ENCODE results near the gene FGF18. TPM values are rescaled to one million over a fixed set of nuclear protein-coding genes. Genes with fewer than 3 reads are reported as not detected.

Gene FGF18
- total RNA-seq, 1 donor from 2014 or later = 1.2 TPM

DNA sequence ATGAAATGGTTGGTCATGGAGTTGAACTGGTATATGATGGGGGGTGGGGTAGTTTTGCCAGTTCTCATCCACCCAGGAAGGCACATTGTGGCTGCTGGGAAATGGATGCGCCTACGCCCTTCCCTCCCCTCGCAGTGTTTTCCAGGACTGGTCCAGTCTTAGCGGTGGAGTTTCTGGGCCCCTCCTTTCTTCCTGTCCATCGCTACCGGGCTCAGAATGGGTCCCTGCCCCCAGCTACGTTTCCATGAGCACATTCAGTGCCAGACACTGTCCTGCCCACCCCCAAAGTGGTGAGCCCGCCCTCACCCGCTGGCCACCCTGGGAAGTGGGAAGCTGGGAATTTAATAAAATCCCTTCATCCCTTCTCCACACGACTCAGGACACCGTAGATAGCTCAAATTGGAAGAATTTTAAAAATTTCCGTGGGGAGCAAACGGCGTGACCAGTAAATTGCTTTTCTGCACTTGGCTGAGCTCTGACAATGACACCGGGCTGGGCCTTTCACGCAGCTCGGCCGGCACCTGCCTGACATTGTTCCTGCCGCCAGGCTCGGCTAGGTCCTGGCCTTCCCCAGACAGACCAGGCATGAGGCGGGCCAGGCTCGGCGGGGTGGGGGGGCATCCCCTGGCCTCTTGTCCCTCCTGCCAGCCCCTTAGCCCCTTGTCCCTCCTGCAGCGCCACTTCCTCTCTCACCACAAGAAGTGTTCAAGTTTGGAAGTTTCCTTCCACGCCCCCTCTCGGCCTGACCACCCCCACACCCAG lies 3.6 kb downstream of the FGF18 start:
- H3K27me3 Mint-ChIP-seq (ENCODE audit: low read depth, unreplicated experiment) = peaks cover 8% of the 10 kb centered on the region

DNA sequence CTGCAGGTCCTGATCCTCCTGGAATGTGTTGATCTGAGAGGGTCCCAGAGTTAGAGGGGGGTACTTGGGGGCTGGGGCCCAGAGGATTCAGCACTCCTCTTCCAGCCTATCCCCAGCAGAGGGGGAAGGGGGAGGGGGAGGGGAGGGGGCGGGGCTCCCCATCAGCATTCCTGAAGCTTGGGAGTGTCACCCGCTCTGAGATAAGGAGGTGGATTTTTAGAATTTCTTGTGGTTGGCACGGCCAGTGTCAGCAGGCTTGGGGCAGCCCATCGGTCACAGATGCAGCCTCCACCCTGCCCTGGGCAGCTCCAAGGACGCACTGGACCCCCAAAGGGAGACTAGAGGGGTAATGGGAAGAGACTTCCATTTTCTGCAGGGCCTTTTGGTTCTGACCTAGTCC lies 5.3 kb downstream of the FGF18 start:
- peaks cover 6% of the 10 kb centered on the region for H3K4me1 Mint-ChIP-seq (ENCODE audit: low read depth, unreplicated experiment)
- H3K9ac ChIP-seq (ENCODE audit: low read length) = no peak overlapping the region
- H3K4me3 Mint-ChIP-seq (ENCODE audit: unreplicated experiment) = no peak overlapping the region
- H3K9me3 Mint-ChIP-seq (ENCODE audit: unreplicated experiment) = peaks cover 2% of the 10 kb centered on the region
- peaks cover 25% of the 10 kb centered on the region for H4K20me1 ChIP-seq (ENCODE audit: insufficient read depth, low read length)
- peaks cover 11% of the 10 kb centered on the region for H3K27me3 ChIP-seq (ENCODE audit: insufficient read depth, low read length)
- FAIRE-seq = no peak
- no peaks in the 10 kb centered on the region for H3K9me3 ChIP-seq (ENCODE audit: insufficient read depth, low read depth, low read length)
- H2AFZ ChIP-seq (ENCODE audit: low read depth, low read length) = no peak overlapping the region
- H3K27me3 Mint-ChIP-seq (ENCODE audit: low read depth, unreplicated experiment) = peaks cover 20% of the 10 kb centered on the region
- H3K79me2 ChIP-seq (ENCODE audit: insufficient read depth, low read length) = no peaks in the 10 kb centered on the region
- H3K36me3 ChIP-seq (ENCODE audit: insufficient read depth, low read length) = no peaks in the 10 kb centered on the region
- no peak overlapping the region for H3K27ac Mint-ChIP-seq (ENCODE audit: unreplicated experiment)
- no peak overlapping the region for H3K4me3 ChIP-seq (ENCODE audit: insufficient read depth, low read depth, low read length)
- H3K4me2 ChIP-seq (ENCODE audit: low read length) = no peak overlapping the region
- H3K4me1 ChIP-seq (ENCODE audit: insufficient read depth, low read length) = peaks cover 4% of the 10 kb centered on the region
- DNase-seq (ENCODE audit: low read depth) = no peak
- TF ChIP-seq, protein P1, sequence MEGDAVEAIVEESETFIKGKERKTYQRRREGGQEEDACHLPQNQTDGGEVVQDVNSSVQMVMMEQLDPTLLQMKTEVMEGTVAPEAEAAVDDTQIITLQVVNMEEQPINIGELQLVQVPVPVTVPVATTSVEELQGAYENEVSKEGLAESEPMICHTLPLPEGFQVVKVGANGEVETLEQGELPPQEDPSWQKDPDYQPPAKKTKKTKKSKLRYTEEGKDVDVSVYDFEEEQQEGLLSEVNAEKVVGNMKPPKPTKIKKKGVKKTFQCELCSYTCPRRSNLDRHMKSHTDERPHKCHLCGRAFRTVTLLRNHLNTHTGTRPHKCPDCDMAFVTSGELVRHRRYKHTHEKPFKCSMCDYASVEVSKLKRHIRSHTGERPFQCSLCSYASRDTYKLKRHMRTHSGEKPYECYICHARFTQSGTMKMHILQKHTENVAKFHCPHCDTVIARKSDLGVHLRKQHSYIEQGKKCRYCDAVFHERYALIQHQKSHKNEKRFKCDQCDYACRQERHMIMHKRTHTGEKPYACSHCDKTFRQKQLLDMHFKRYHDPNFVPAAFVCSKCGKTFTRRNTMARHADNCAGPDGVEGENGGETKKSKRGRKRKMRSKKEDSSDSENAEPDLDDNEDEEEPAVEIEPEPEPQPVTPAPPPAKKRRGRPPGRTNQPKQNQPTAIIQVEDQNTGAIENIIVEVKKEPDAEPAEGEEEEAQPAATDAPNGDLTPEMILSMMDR (IDR thresholded peaks at IDR 0.05; ENCODE audit: insufficient read depth, low read depth, low read length) = no peak
- H3K27ac ChIP-seq (ENCODE audit: low read depth, low read length) = no peak overlapping the region
- peaks cover 2% of the 10 kb centered on the region for H3K36me3 Mint-ChIP-seq (ENCODE audit: low read depth, unreplicated experiment)

More for the DNA sequence above, 3.6 kb downstream of the FGF18 start:
- Histone ChIP-seq H3K79me2 (ENCODE audit: insufficient read depth, low read length) (no peaks in the 10 kb centered on the region), H3K4me2 (ENCODE audit: low read length) (no peak overlapping the region), H3K4me1 (ENCODE audit: insufficient read depth, low read length) (peaks cover 10% of the 10 kb centered on the region), H4K20me1 (ENCODE audit: insufficient read depth, low read length) (peaks cover 34% of the 10 kb centered on the region), H3K9ac (ENCODE audit: low read length) (no peak overlapping the region), H3K36me3 (ENCODE audit: insufficient read depth, low read length) (no peaks in the 10 kb centered on the region), H3K4me3 (ENCODE audit: insufficient read depth, low read depth, low read length) (no peak overlapping the region), H3K27me3 (ENCODE audit: insufficient read depth, low read length) (peaks cover 11% of the 10 kb centered on the region), H2AFZ (ENCODE audit: low read depth, low read length) (no peak overlapping the region), H3K9me3 (ENCODE audit: insufficient read depth, low read depth, low read length) (no peaks in the 10 kb centered on the region), H3K27ac (ENCODE audit: low read depth, low read length) (no peak overlapping the region)
- FAIRE-seq (no peak), DNase-seq (ENCODE audit: low read depth) (no peak)
- Mint-ChIP-seq H3K4me1 (ENCODE audit: low read depth, unreplicated experiment) (peaks cover 6% of the 10 kb centered on the region), H3K36me3 (ENCODE audit: low read depth, unreplicated experiment) (no peaks in the 10 kb centered on the region), H3K9me3 (ENCODE audit: unreplicated experiment) (no peaks in the 10 kb centered on the region), H3K27ac (ENCODE audit: unreplicated experiment) (no peak overlapping the region), H3K4me3 (ENCODE audit: unreplicated experiment) (no peak overlapping the region)
- TF ChIP-seq, protein P1 (IDR thresholded peaks at IDR 0.05; ENCODE audit: insufficient read depth, low read depth, low read length) = no peak
- TF ChIP-seq EZH2 (IDR thresholded peaks at IDR 0.05; ENCODE audit: insufficient read depth, low read length) = no peak

DNA sequence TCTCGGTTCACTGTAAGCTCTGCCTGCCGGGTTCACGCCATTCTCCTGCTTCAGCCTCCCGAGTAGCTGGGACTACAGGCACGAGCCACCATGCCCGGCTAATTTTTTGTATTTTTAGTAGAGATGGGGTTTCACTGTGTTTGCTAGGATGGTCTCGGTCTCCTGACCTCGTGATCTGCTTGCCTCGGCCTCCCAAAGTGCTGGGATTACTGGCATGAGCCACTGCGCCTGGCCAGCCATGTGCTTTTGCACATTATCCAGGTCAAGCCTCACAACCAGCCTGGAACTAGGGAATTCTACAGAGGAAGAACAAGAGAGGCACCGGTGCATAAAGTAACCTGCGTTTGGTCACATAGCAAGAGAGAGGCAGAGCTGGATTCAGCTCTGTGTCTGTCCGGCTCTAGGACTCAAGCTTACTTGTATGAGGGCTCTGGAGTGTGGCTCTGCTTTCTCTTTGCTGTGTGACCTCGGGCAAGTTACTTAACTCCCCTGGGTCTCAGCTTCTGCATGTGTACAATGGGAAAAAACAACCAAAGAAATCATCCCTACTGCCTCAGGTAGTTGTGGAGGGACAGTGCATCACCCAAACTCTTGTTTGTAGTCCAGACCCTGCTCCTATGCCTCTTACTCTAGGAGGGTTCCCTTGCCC lies 6.3 kb downstream of the FGF18 start:
- Histone ChIP-seq H3K4me3 (ENCODE audit: insufficient read depth, low read depth, low read length) (no peak overlapping the region), H3K9ac (ENCODE audit: low read length) (no peak overlapping the region), H4K20me1 (ENCODE audit: insufficient read depth, low read length) (peaks cover 22% of the 10 kb centered on the region), H3K27ac (ENCODE audit: low read depth, low read length) (no peak overlapping the region), H3K36me3 (ENCODE audit: insufficient read depth, low read length) (no peaks in the 10 kb centered on the region), H3K27me3 (ENCODE audit: insufficient read depth, low read length) (peaks cover 10% of the 10 kb centered on the region), H3K79me2 (ENCODE audit: insufficient read depth, low read length) (no peaks in the 10 kb centered on the region), H3K4me1 (ENCODE audit: insufficient read depth, low read length) (peaks cover under 1% of the 10 kb centered on the region), H3K9me3 (ENCODE audit: insufficient read depth, low read depth, low read length) (no peaks in the 10 kb centered on the region), H2AFZ (ENCODE audit: low read depth, low read length) (no peak overlapping the region), H3K4me2 (ENCODE audit: low read length) (no peak overlapping the region)
- Mint-ChIP-seq H3K27ac (ENCODE audit: unreplicated experiment) (no peak overlapping the region), H3K4me3 (ENCODE audit: unreplicated experiment) (no peak overlapping the region), H3K27me3 (ENCODE audit: low read depth, unreplicated experiment) (peaks cover 20% of the 10 kb centered on the region), H3K36me3 (ENCODE audit: low read depth, unreplicated experiment) (peaks cover 2% of the 10 kb centered on the region), H3K9me3 (ENCODE audit: unreplicated experiment) (peaks cover 2% of the 10 kb centered on the region), H3K4me1 (ENCODE audit: low read depth, unreplicated experiment) (peaks cover 4% of the 10 kb centered on the region)
- TF ChIP-seq, protein P1 (IDR thresholded peaks at IDR 0.05; ENCODE audit: insufficient read depth, low read depth, low read length) = no peak
- TF ChIP-seq EZH2 (IDR thresholded peaks at IDR 0.05; ENCODE audit: insufficient read depth, low read length) = no peak
- DNase-seq (ENCODE audit: low read depth) = no peak
- no peak for FAIRE-seq
